Measurements from ENCODE around the gene RGS6.

Gene RGS6

DNA sequence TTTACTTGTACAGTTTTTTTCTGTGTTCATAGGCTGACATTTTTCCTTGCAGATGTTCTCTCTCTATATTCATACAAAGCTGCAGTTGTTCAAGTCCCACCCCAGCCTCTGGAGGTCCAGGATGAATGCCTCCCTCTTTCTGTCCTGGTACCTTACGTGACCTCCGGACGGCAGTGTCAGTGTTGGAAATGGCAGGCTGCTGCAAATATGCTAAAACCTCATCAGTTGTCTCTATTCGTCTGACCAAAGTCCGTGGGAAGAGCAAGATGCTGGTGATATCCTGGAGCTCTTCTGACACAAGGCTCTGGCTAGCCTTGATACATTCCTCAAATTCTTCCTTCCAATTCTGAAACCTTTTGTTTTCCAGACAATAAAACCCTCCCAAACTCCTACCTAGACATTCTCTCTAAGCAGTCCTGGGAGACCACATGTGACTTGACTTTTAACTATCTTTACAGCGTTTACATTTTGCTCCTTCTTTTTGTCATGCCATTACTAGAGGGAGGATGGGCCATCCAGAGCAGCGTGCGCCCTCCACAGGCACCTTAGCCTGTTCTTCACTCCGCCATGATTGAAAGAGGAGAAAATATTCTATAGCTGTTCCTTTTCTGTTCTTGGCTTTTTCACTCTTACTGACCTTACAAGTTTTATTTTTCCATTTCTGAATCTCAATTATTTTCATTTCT is 143.6 kb downstream of the RGS6 start:
- Histone ChIP-seq H3K4me1 (ENCODE audit: control insufficient read depth, insufficient read depth, low read length) (no peaks in the 10 kb centered on the region), H3K9ac (ENCODE audit: low read length) (no peak overlapping the region), H3K9me3 (ENCODE audit: control insufficient read depth, insufficient read depth, low read depth, low read length) (peaks cover 10% of the 10 kb centered on the region; the same call in 1 of the 2 replicates), H3K27me3 (ENCODE audit: control insufficient read depth, insufficient read depth, low read length) (no peaks in the 10 kb centered on the region), H3K27ac (ENCODE audit: low read depth, low read length) (no peak overlapping the region), H3K36me3 (ENCODE audit: control insufficient read depth, insufficient read depth, low read length) (no peaks in the 10 kb centered on the region), H3K4me3 (ENCODE audit: low read depth, low read length) (no peak overlapping the region)

DNA sequence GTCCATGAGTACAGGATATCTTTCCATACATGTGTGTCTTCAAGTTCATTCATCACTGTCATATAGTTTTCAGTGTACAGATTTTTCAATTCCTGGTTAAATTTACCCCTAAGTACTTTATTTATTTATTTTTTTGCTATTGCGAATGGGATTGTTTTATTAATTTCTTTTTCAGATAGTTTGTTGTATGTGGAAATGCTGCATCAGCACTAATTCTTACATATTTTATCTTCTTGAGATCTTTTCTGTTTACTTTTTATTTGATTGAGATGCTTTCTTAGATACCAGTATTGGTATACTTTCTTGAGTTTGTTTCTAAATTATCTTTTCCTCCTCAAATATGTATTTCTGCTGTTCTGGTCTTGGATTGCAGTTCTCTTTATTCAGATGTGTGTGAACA is 148.9 kb downstream of the RGS6 start:
- Histone ChIP-seq H3K4me1 (ENCODE audit: control insufficient read depth, insufficient read depth, low read length) (no peaks in the 10 kb centered on the region), H3K9ac (ENCODE audit: low read length) (no peak overlapping the region), H3K9me3 (ENCODE audit: control insufficient read depth, insufficient read depth, low read depth, low read length) (peaks cover 15% of the 10 kb centered on the region), H3K27me3 (ENCODE audit: control insufficient read depth, insufficient read depth, low read length) (no peaks in the 10 kb centered on the region), H3K27ac (ENCODE audit: low read depth, low read length) (no peak overlapping the region), H3K4me3 (ENCODE audit: low read depth, low read length) (no peak overlapping the region), H3K36me3 (ENCODE audit: control insufficient read depth, insufficient read depth, low read length) (no peaks in the 10 kb centered on the region)

DNA sequence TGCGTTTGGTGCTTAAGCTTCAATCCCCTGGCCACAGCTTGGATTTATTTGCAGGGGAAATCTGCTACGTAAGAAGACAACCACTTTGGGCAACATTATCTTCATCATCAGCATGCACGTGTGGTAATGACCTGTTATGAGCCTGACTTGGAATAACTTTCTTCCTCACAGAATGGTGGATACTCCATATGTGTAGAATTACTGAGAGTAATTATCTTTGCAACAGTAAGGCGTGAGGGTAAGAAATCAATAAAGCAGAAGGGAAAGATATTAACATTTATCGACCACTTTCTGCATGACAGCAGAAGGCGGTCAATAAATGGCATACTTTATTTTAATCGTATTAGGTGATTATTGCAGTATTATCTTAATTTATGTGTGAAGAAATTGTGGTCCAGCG is 152.7 kb downstream of the RGS6 start:
- H3K4me3 ChIP-seq (ENCODE audit: low read depth, low read length), result no peak overlapping the region
- H3K9me3 ChIP-seq (ENCODE audit: control insufficient read depth, insufficient read depth, low read depth, low read length), result peaks cover 7% of the 10 kb centered on the region; the same call in 1 of the 2 replicates
- H3K4me1 ChIP-seq (ENCODE audit: control insufficient read depth, insufficient read depth, low read length), result peaks cover 4% of the 10 kb centered on the region; the same call in 1 of the 2 replicates
- no peak overlapping the region for H3K27ac ChIP-seq (ENCODE audit: low read depth, low read length)
- H3K27me3 ChIP-seq (ENCODE audit: control insufficient read depth, insufficient read depth, low read length), result no peaks in the 10 kb centered on the region
- H3K36me3 ChIP-seq (ENCODE audit: control insufficient read depth, insufficient read depth, low read length), result no peaks in the 10 kb centered on the region
- H3K9ac ChIP-seq (ENCODE audit: low read length), result no peak overlapping the region

DNA sequence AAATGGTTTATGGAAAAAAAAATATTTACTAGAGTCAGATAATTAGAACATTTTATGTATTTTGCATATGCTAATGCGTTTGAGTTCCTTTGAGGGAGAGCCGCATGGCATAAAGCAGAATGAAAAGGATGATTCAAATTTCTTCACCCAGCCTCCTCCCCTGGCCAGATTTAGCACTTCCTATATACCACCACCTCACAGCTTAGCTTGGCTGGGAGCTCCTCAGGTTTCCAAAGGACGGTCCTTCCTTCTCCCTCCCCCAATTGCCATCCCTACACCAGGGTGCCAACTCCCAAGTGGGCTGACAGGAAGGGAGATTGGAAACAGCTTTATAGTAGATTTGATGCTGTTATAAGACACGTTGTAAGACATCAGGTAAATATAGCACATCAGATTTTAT is 157.4 kb downstream of the RGS6 start:
- no peak overlapping the region for H3K4me3 ChIP-seq (ENCODE audit: low read depth, low read length)
- peaks cover 4% of the 10 kb centered on the region; the same call in 1 of the 2 replicates for H3K4me1 ChIP-seq (ENCODE audit: control insufficient read depth, insufficient read depth, low read length)

DNA sequence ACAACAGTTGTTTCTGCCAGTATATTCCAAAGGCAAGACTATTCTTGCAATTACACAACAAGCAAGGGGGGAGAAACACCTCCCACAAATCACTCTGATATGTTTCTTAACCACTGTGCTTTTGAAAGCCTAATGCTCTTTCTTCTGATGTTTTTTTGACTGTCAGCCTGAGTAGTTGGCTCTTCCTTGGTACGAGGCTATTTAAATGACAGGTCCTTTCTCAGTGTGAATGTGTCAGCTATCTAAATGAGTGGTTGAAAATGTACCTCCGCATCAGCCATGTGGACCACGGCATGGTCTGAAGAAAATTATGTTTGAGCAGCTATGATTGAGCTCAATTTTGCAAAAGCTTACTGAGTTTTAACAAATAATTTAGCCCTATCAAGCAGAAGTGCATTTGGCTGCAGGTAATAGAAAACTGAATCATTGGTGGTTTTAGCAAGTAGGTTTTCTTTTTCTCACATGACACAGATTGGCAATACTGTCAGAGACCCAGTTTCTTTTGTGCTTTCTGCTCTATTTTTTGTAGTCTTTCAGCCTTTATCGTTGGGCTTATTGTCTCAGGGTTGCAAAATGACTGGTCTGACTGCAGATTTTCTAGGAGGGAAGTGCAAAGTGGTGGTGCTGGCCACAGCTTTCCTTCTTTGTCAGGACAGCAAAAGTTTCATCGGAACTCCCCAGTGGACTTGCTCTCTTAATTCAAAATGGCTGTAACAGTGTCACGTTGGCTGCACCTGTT is 162.8 kb downstream of the RGS6 start:
- no peak overlapping the region for H3K4me3 ChIP-seq (ENCODE audit: low read depth, low read length)

More for the DNA sequence above, 157.4 kb downstream of the RGS6 start:
- Histone ChIP-seq H3K9ac (ENCODE audit: low read length) (no peak overlapping the region), H3K36me3 (ENCODE audit: control insufficient read depth, insufficient read depth, low read length) (no peaks in the 10 kb centered on the region), H3K9me3 (ENCODE audit: control insufficient read depth, insufficient read depth, low read depth, low read length) (no peaks in the 10 kb centered on the region), H3K27me3 (ENCODE audit: control insufficient read depth, insufficient read depth, low read length) (no peaks in the 10 kb centered on the region), H3K27ac (ENCODE audit: low read depth, low read length) (no peak overlapping the region)

DNA sequence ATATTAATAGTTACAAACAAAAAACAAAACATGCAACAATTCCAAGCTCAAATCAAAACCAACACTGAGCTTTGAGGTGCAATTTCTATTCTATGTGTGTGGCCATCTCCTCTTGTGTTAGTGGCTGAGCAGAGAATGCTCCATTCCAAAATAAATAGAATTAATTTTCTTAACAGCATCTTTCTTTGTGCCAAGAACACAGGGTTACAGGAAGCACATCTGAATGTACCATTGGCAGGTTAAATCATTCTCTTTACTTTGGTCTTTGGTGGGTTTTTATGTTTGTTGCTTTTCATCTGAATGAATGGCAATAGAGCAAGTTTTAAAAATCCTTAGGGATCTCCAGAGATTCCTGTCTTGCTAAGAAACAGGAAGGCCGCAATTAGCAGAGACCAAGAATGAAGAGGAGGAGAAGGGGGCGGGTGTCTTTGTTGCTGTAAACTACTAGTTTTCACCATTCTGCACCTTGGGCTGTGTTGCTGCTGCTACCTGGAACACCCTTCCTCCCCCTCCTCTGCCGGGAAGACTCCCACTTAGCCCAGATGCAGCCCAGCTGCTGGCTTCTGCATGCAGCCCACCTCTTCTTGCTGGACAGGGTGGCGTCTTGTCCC is 165.0 kb downstream of the RGS6 start:
- no peak overlapping the region for H3K27ac ChIP-seq (ENCODE audit: low read depth, low read length)
- H3K4me1 ChIP-seq (ENCODE audit: control insufficient read depth, insufficient read depth, low read length), result 0 out of 2 replicates have a peak, but pooled peaks cover 3% of the 10 kb centered on the region
- no peaks in the 10 kb centered on the region for H3K27me3 ChIP-seq (ENCODE audit: control insufficient read depth, insufficient read depth, low read length)
- H3K9ac ChIP-seq (ENCODE audit: low read length), result no peak overlapping the region
- H3K9me3 ChIP-seq (ENCODE audit: control insufficient read depth, insufficient read depth, low read depth, low read length), result no peaks in the 10 kb centered on the region
- H3K36me3 ChIP-seq (ENCODE audit: control insufficient read depth, insufficient read depth, low read length), result no peaks in the 10 kb centered on the region
- no peak overlapping the region for H3K4me3 ChIP-seq (ENCODE audit: low read depth, low read length)

More for the DNA sequence above, 162.8 kb downstream of the RGS6 start:
- H3K27me3 ChIP-seq (ENCODE audit: control insufficient read depth, insufficient read depth, low read length), result no peaks in the 10 kb centered on the region
- no peaks in the 10 kb centered on the region for H3K9me3 ChIP-seq (ENCODE audit: control insufficient read depth, insufficient read depth, low read depth, low read length)
- H3K4me1 ChIP-seq (ENCODE audit: control insufficient read depth, insufficient read depth, low read length), result 0 out of 2 replicates have a peak, but pooled peaks cover 3% of the 10 kb centered on the region
- no peak overlapping the region for H3K9ac ChIP-seq (ENCODE audit: low read length)
- no peaks in the 10 kb centered on the region for H3K36me3 ChIP-seq (ENCODE audit: control insufficient read depth, insufficient read depth, low read length)
- H3K27ac ChIP-seq (ENCODE audit: low read depth, low read length), result no peak overlapping the region

DNA sequence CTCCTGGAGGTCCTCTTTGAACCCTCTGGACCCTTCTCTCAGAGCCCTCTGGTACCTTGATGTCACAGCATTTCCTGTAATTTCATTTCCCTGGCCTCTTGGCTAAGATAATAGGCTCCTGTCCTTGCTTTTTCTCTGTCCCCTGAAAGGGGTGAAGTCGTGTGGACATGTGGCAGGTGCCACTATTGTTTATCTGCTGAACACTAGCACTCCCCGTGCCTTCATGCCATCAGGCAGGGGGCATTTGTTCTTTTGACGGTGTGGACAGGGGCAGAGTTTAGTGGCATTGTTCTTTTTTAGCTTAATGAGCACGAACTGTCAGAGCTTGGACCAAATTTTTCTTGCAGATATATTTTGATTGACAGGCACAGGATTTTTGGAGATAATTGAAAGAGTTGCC is 166.0 kb downstream of the RGS6 start:
- Histone ChIP-seq H3K4me1 (ENCODE audit: control insufficient read depth, insufficient read depth, low read length) (0 out of 2 replicates have a peak, but pooled peaks cover 3% of the 10 kb centered on the region), H3K27me3 (ENCODE audit: control insufficient read depth, insufficient read depth, low read length) (no peaks in the 10 kb centered on the region), H3K9ac (ENCODE audit: low read length) (no peak overlapping the region), H3K4me3 (ENCODE audit: low read depth, low read length) (no peak overlapping the region), H3K27ac (ENCODE audit: low read depth, low read length) (no peak overlapping the region), H3K36me3 (ENCODE audit: control insufficient read depth, insufficient read depth, low read length) (no peaks in the 10 kb centered on the region), H3K9me3 (ENCODE audit: control insufficient read depth, insufficient read depth, low read depth, low read length) (no peaks in the 10 kb centered on the region)

DNA sequence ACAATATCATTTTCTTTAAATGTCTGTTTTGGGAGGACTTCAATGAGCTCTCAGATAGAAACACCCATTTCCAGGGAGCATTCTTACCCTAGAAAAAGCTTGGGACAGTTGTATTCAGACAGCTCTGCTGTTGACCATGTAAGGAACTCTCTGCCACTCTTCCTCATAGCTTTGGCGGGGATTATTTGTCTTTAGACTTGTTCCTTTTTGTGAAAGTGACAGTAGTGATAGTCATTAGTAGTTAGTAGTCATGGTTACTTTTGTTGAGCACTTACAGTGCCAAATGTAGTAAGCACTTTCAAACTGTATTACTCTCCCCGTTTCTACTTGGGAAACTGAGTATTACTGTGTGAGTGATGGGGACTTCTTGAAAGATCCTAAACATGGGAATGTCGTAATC is 167.3 kb downstream of the RGS6 start:
- no peaks in the 10 kb centered on the region for H3K9me3 ChIP-seq (ENCODE audit: control insufficient read depth, insufficient read depth, low read depth, low read length)
- H3K4me3 ChIP-seq (ENCODE audit: low read depth, low read length), result no peak overlapping the region
- 0 out of 2 replicates have a peak, but pooled peaks cover 3% of the 10 kb centered on the region for H3K4me1 ChIP-seq (ENCODE audit: control insufficient read depth, insufficient read depth, low read length)
- no peak overlapping the region for H3K9ac ChIP-seq (ENCODE audit: low read length)
- no peak overlapping the region for H3K27ac ChIP-seq (ENCODE audit: low read depth, low read length)
- no peaks in the 10 kb centered on the region for H3K27me3 ChIP-seq (ENCODE audit: control insufficient read depth, insufficient read depth, low read length)
- no peaks in the 10 kb centered on the region for H3K36me3 ChIP-seq (ENCODE audit: control insufficient read depth, insufficient read depth, low read length)

DNA sequence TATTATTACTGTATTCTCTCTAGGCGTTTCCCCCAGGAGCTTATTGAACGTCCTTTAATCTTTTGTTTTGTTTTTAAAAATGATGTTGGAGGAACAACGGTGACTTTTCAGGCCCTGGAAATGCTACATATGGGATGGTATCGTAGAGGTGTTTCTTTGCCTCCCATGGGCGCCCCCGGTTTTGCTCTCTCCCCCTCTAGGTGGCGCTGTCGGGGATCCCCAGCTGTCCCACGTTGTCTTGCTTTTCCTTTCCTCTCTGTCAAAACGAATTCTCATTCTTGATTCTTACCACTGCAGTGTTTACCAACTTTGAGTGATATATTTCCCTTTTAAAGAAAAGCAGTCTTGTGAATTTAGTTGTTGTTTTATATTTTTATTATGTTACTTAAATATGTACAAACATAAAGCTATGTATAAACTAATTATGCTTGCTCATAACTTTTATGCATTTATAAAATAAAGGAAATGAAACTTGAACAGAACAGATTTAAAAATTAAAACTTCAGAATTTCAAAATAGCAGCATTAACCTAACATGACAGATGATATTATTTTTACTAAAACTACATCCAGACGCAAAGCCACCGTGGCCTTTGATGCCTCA is 171.9 kb downstream of the RGS6 start:
- no peaks in the 10 kb centered on the region for H3K36me3 ChIP-seq (ENCODE audit: control insufficient read depth, insufficient read depth, low read length)
- no peaks in the 10 kb centered on the region for H3K4me1 ChIP-seq (ENCODE audit: control insufficient read depth, insufficient read depth, low read length)
- H3K9ac ChIP-seq (ENCODE audit: low read length), result no peak overlapping the region

DNA sequence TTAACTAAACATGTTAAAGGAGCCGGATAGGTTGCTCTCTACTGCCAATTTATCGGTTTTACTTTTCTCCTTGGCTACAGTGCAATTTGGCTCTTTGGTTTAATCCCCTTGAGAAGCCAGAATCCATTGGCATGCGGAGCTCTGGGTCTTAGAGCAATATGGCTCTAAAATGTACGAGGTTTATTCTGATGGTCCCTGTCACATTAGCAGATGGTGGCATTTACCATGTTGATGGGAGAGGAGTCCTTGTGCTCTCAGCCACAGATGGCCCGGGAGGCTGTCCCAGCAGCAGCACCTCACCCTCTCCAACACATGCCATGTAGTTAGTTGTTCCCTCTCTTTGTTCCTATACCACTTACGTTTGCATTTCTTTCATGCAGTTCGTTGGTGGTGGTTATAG is 179.7 kb downstream of the RGS6 start:
- H3K4me1 ChIP-seq (ENCODE audit: control insufficient read depth, insufficient read depth, low read length), result no peaks in the 10 kb centered on the region
- no peak overlapping the region for H3K27ac ChIP-seq (ENCODE audit: low read depth, low read length)
- no peaks in the 10 kb centered on the region for H3K9me3 ChIP-seq (ENCODE audit: control insufficient read depth, insufficient read depth, low read depth, low read length)
- H3K27me3 ChIP-seq (ENCODE audit: control insufficient read depth, insufficient read depth, low read length), result no peaks in the 10 kb centered on the region
- no peak overlapping the region for H3K4me3 ChIP-seq (ENCODE audit: low read depth, low read length)
- H3K36me3 ChIP-seq (ENCODE audit: control insufficient read depth, insufficient read depth, low read length), result no peaks in the 10 kb centered on the region
- H3K9ac ChIP-seq (ENCODE audit: low read length), result no peak overlapping the region

More for the DNA sequence above, 171.9 kb downstream of the RGS6 start:
- H3K9me3 ChIP-seq (ENCODE audit: control insufficient read depth, insufficient read depth, low read depth, low read length), result no peaks in the 10 kb centered on the region
- no peaks in the 10 kb centered on the region for H3K27me3 ChIP-seq (ENCODE audit: control insufficient read depth, insufficient read depth, low read length)
- H3K27ac ChIP-seq (ENCODE audit: low read depth, low read length), result no peak overlapping the region
- H3K4me3 ChIP-seq (ENCODE audit: low read depth, low read length), result no peak overlapping the region
